ENCODE results near the gene DLX2.
A peak's percentile ranks its signal among the peaks of the same experiment; 100 is the strongest.
"Not testable (repeated sequence)": the region's sequence is repeated elsewhere in the genome, so short reads cannot be mapped to it uniquely, and the experiment has no call there.

The DLX2 gene

DNA sequence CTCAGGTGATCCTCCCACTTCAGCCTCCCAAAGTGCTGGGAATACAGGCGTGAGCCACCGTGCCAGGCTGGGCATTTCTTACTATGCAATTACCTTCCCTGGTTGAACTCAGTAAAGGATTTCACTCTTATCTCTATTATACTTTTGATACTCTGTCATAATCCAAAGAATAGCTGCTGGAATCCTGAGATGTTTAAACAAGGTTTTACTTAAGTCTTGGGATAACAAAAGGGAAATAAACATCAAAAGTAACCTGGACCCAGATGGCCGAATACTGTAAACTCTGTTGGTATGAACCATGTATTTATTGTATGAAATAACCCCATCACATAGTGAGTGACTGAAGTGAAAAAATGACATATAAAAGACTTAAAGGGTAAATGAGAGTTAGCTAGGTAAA, 11.9 kb upstream of the DLX2 start:
- H3K4me3 ChIP-seq (ENCODE audit: low read depth, low read length): no peak overlapping the region
- TF ChIP-seq, protein P1, sequence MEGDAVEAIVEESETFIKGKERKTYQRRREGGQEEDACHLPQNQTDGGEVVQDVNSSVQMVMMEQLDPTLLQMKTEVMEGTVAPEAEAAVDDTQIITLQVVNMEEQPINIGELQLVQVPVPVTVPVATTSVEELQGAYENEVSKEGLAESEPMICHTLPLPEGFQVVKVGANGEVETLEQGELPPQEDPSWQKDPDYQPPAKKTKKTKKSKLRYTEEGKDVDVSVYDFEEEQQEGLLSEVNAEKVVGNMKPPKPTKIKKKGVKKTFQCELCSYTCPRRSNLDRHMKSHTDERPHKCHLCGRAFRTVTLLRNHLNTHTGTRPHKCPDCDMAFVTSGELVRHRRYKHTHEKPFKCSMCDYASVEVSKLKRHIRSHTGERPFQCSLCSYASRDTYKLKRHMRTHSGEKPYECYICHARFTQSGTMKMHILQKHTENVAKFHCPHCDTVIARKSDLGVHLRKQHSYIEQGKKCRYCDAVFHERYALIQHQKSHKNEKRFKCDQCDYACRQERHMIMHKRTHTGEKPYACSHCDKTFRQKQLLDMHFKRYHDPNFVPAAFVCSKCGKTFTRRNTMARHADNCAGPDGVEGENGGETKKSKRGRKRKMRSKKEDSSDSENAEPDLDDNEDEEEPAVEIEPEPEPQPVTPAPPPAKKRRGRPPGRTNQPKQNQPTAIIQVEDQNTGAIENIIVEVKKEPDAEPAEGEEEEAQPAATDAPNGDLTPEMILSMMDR (IDR thresholded peaks at IDR 0.05; ENCODE audit: insufficient read depth, low read depth, low read length, missing control alignments): no peak

DNA sequence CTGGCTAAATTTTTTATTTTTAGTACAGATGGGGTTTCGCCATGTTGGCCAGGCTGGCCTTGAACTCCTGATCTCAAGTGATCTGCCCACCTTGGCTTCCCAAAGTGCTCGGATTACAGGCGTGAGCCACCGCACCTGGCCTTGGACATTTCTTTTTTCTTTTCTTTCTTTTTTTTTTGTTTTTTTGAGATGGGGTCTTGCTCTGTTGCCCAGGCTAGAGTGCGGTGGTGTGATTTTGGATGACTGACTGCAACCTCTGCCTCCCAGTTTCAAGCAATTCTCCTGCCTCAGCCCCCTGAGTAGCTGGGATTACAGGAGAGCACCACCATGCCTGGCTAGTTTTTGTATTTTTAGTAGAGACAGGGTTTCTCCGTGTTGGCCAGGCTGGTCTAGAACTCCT, 11.5 kb upstream of the DLX2 start:
- DNase-seq (ENCODE audit: low read depth): not testable (repeated sequence)

More for the DNA sequence above, 11.9 kb upstream of the DLX2 start:
- no peak for DNase-seq (ENCODE audit: low read depth)

DNA sequence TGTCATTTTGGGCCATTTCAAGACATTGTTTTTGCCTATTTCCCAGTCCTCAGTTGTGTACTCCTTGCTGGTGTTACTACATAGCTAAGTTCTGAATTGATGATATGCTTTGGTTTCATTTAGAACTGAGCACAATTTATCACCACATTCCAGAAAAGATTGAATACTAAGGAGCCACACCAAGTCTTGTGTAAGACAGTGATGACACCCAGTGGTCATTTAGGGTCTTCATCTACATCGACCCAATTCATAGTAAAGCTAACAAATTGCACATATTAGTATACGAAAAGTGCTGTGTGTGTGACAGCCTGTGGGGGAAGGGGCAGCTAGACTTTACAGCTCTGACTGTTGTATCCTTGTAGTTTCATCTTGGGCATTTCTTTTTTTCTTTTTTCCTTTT, 10.9 kb upstream of the DLX2 start:
- peak; percentile 39 for DNase-seq (ENCODE audit: low read depth)
- no peak overlapping the region for H3K4me3 ChIP-seq (ENCODE audit: low read depth, low read length)
- TF ChIP-seq, protein P1 (IDR thresholded peaks at IDR 0.05; ENCODE audit: insufficient read depth, low read depth, low read length, missing control alignments): peak; percentile 26

More for the DNA sequence above, 11.5 kb upstream of the DLX2 start:
- not testable (repeated sequence) for H3K4me3 ChIP-seq (ENCODE audit: low read depth, low read length)

DNA sequence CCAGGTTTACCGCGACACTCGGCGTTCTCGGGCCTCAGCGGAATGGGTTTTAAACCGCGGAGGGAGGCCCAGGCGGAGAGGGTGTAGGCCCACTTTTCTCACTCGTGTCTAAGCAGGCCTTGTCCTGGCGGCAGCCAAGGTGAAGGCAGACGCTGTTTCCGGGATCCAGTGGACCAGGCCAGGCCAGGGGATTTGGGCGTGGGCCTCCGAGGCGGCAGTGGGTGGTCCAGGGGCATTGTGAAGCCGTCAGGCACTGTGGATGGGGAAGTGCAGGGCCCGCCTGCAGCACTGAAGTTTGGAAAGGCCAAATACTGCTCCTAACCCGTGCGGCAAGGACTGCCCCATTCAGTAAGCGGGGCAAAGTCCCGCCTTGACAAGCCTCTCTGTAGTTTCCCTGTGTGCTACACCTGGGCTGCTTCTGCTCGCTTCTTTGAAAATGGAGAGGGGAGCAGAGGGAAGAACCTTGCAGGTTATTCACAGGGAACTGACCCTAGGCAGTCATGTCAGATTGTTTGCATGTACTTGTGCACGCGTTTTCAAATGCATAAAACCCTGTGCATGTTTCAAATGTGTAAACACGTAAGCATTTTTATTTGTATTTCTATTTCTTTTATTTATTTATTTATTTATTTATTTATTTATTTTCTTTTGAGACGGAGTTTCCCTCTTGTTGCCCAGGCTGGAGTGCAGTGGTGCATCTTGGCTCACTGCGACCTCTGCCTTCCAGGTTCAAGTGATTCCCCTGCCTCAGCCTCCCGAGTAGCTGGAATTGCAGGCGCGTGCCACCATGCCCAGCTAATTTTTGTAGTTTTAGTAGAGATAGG, 7.5 kb upstream of the DLX2 start:
- no peak overlapping the region for H3K4me3 ChIP-seq (ENCODE audit: low read depth, low read length)
- no peak for DNase-seq (ENCODE audit: low read depth)
- TF ChIP-seq, protein P1 (IDR thresholded peaks at IDR 0.05; ENCODE audit: insufficient read depth, low read depth, low read length, missing control alignments): no peak

DNA sequence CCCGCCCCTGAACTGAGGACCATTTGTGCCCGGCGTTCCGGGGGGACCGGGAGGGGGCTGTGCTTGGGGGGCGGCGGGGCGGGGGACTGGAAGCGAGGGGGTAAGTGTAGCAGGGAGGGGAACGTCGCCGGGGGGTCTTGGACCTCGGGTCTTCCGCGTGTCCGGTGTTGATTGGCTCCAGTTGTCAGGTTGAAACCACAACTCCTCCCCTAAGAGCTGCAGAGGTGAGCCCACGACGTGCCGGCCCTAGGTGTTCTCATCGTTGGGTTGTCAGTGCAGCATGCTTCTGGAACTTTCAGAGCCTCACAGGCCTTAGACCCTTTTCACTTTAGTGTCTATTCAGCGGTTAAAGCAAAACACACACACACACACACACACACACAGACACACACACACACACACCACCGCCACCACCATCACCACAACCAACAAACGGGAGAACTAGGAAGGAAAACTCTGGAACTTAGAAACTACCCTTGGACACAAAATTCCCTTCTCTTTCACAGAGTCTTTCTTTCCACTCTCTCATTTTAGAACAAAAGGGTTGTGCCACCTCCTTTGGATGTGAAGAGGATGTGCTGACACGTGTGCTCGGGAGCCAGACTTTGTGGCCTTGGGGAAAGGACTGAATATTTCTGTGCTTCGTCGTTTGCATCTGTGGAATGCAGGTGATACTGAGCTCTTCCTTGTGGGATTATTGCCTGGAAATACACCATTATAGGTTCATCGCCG, 6.7 kb upstream of the DLX2 start:
- TF ChIP-seq, protein P1 (IDR thresholded peaks at IDR 0.05; ENCODE audit: insufficient read depth, low read depth, low read length, missing control alignments): no peak
- no peak for DNase-seq (ENCODE audit: low read depth)
- no peak overlapping the region for H3K4me3 ChIP-seq (ENCODE audit: low read depth, low read length)

DNA sequence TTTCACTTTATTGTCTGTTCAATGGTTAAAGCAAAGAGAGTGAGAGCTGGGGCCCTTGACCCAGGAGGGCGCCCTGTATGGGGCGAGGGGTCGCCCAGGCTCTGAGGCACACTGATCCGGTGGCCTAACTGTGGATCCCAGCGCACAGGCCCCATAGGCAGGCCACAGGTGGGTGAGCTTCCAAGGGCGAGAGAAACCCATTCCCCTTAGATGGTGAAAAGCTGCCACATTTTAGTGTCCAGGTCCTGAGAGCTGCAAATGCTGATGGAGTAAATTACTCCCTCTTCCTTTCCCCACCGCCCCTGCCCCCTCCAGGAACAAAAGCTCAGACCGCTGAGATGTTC, 5.9 kb upstream of the DLX2 start:
- no peak for DNase-seq (ENCODE audit: low read depth)
- TF ChIP-seq, protein P1 (IDR thresholded peaks at IDR 0.05; ENCODE audit: insufficient read depth, low read depth, low read length, missing control alignments): no peak
- H3K4me3 ChIP-seq (ENCODE audit: low read depth, low read length): no peak overlapping the region

DNA sequence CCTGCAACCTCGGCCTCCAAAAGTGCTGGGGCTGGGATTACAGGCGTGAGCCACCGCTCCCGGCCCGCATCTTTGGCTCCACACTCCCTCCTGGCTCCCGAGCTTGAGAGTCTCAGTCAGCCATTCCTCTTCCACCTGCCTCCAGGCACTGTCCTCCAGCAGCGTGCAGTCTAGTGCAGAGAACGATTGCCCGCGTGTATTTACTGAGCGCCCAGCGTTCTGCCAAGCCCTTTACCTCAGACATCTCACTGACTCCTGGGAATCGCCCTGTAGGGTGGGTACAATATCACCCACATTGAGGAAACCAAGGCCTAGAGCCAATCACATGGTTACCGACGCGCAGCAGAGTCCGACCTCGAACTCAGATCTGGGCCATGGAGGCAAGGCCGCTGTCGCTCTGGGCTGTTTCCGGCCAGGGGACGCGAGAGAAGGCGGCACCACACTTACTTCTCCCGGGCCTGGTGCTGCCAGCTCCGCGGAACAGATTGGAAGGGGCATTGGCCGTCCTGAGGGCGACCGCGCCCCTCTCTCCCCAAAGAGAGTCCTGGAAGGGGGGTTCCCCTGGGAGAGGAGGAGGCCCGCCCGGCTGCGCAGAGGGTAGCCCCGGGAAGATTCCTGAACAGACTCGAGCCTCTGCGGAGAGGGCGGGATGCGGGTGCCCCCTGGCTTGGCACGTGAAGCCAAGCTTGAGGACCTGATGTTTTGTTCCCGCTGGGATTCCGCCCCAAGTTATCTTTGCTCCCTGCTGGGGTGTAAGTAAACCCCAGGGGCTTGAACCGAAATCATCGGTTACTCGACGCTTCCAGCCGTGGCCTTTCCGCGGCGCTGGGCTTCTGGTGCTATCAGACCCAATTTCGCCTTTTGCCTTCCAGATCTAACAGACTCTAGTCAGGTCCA, 5.2 kb upstream of the DLX2 start:
- DNase-seq (ENCODE audit: low read depth): no peak
- TF ChIP-seq, protein P1 (IDR thresholded peaks at IDR 0.05; ENCODE audit: insufficient read depth, low read depth, low read length, missing control alignments): no peak
- H3K4me3 ChIP-seq (ENCODE audit: low read depth, low read length): no peak overlapping the region
